ENCODE measurements around the gene DOCK6. TPM values are rescaled to one million over a fixed set of nuclear protein-coding genes. Genes with fewer than 3 reads are reported as not detected.

The DOCK6 gene
- total RNA-seq, 1 experiment from 2014 or later: 82.4 TPM

- TF ChIP-seq CBX3 (IDR thresholded peaks at IDR 0.05; ENCODE audit: low read depth) (no peak), EZH2phosphoT487 (IDR thresholded peaks at IDR 0.05; ENCODE audit: borderline replicate concordance) (no peak), EGR1 (IDR thresholded peaks at IDR 0.05; ENCODE audit: low read depth) (no peak), CTCF (IDR thresholded peaks at IDR 0.05 in 2 of 3, conservative IDR thresholded peaks at IDR 0.05 in 1 of 3; ENCODE audit: borderline replicate concordance in 1 of 3, insufficient read depth in 1 of 3, low read depth in 2 of 3, low read length in 2 of 3) (no peak)
These were observed 71.0 kb downstream of the DOCK6 start (continued) for GRCh38 chr19:11191273-11191755.

GRCh38 chr19:11190501-11190900 is 71.8 kb downstream of the DOCK6 start:
- ChIA-PET CTCF (no interaction called here), RAD21 (ENCODE audit: low non-redundant PET in 1 of 2, low total read pairs in 2 of 2, uncharacterized antibody in 2 of 2, unreplicated experiment in 2 of 2) (no interaction called here), POLR2A (no interaction called here)
- Histone ChIP-seq H3K27me3 (ENCODE audit: insufficient read depth, low read length) (no peaks in the 10 kb centered on the region), H3K9ac (ENCODE audit: low read length) (no peak overlapping the region), H3K9me3 (ENCODE audit: control insufficient read depth in 1 of 2, insufficient read depth in 1 of 2, low read depth in 1 of 2, low read length in 2 of 2) (no peaks in the 10 kb centered on the region), H3K9me2 (ENCODE audit: insufficient read depth) (no peaks in the 10 kb centered on the region), H3K4me2 (ENCODE audit: low read length) (no peak overlapping the region), H3K36me3 (ENCODE audit: control insufficient read depth in 1 of 2, insufficient read depth in 2 of 2, low read length in 2 of 2) (peaks cover 0 to 8% of the 10 kb centered on the region in 2 experiments; a peak in 1 of 4 replicates), H2AFZ (ENCODE audit: low read depth, low read length, poor library complexity, severe bottlenecking) (no peak overlapping the region), H4K20me1 (ENCODE audit: insufficient read depth) (no peaks in the 10 kb centered on the region), H3K4me1 (ENCODE audit: control insufficient read depth in 1 of 2, insufficient read depth in 2 of 2, low read length in 2 of 2) (peaks cover 13% of the 10 kb centered on the region in 2 experiments; a peak in 3 of 4 replicates), H3K4me3 (replicated peaks in 1 of 2; ENCODE audit: low read depth in 1 of 2, low read length in 2 of 2) (no peak overlapping the region), H3K27ac (ENCODE audit: low read depth, low read length) (no peak overlapping the region), H3K79me2 (ENCODE audit: insufficient read depth, low read length) (0 out of 2 replicates have a peak, but pooled peaks cover under 1% of the 10 kb centered on the region)
- TF ChIP-seq CEBPB (IDR thresholded peaks at IDR 0.05; ENCODE audit: low read depth) (no peak), JUND (IDR thresholded peaks at IDR 0.05) (no peak), ZNF274 (IDR thresholded peaks at IDR 0.05; ENCODE audit: low read depth, low read length) (no peak), POLR2AphosphoS5 (IDR thresholded peaks at IDR 0.05; ENCODE audit: low read depth, low read length) (no peak), YY1 (IDR thresholded peaks at IDR 0.05; ENCODE audit: extremely low read depth, insufficient replicate concordance, low read depth, low read length) (no peak), SRF (IDR thresholded peaks at IDR 0.05; ENCODE audit: low read depth) (no peak), ATF3 (IDR thresholded peaks at IDR 0.05) (no peak), ZFX (IDR thresholded peaks at IDR 0.05) (no peak), EZH2phosphoT487 (IDR thresholded peaks at IDR 0.05; ENCODE audit: borderline replicate concordance) (no peak), CTCF (IDR thresholded peaks at IDR 0.05 in 2 of 3, conservative IDR thresholded peaks at IDR 0.05 in 1 of 3; ENCODE audit: borderline replicate concordance in 1 of 3, insufficient read depth in 1 of 3, low read depth in 2 of 3, low read length in 2 of 3) (no peak), RAD21 (IDR thresholded peaks at IDR 0.05; ENCODE audit: low read depth) (no peak), EGR1 (IDR thresholded peaks at IDR 0.05; ENCODE audit: low read depth) (no peak), ZBTB33 (IDR thresholded peaks at IDR 0.05; ENCODE audit: extremely low read depth, insufficient replicate concordance, low read length) (no peak)
- no peak for ATAC-seq
- DNase-seq (ENCODE audit: low read depth, low spot score): no peak
- no TSS peak for BruUV-seq (replicated peaks)
- intact Hi-C loops (cut with micrococcal nuclease): no loop called here
